ENCODE results near the gene LILRB4.

LILRB4 gene

DNA sequence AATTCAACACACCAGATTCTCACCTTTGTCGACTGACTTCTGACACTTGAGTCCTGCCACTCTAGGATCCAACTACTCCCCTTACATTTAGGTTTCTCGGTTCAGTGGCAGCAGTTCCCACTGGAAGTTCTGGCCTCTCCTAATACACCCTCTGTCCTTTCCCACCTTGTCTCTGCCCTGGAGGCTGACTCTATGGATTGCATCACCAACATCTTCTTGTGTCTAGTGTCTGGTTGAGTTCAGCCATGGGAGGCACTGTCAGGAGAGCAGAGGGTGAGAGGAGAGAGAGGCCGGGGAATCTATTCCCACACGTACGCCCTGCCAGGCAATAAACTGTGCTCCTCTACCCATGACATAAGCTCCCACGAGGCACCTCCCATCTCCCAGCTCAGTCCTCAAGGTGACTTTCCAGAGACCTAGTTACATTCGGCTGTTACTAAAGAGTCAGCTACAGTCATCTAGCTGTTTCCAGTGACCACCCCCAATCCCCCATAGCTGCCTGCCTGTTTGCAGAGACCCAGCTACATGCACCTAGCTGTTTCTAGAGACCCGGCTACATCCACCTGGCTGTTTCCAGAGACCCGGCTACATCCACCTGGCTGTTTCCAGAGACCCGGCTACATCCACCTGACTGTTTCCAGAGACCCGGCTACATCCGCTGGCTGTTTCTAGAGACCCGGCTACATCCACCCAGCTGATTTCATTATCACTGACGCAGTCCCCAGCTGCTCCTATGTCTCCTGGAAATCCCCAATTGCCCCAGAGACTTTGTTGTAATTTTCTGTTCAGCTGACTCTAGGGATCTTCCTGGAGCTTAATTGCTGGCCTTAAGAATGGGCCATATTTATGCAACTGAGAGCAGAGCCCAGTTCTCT lies 8.1 kb upstream of the LILRB4 start:
- no peak for TF ChIP-seq ZNF549 (tag by site-specific recombination; IDR thresholded peaks at IDR 0.05)
- TF ChIP-seq ZNF433 (tag by site-specific recombination; IDR thresholded peaks at IDR 0.05; ENCODE audit: low read depth), result no peak
- TF ChIP-seq ZNF112 (tag by site-specific recombination; IDR thresholded peaks at IDR 0.05), result no peak
- TF ChIP-seq, protein P1, sequence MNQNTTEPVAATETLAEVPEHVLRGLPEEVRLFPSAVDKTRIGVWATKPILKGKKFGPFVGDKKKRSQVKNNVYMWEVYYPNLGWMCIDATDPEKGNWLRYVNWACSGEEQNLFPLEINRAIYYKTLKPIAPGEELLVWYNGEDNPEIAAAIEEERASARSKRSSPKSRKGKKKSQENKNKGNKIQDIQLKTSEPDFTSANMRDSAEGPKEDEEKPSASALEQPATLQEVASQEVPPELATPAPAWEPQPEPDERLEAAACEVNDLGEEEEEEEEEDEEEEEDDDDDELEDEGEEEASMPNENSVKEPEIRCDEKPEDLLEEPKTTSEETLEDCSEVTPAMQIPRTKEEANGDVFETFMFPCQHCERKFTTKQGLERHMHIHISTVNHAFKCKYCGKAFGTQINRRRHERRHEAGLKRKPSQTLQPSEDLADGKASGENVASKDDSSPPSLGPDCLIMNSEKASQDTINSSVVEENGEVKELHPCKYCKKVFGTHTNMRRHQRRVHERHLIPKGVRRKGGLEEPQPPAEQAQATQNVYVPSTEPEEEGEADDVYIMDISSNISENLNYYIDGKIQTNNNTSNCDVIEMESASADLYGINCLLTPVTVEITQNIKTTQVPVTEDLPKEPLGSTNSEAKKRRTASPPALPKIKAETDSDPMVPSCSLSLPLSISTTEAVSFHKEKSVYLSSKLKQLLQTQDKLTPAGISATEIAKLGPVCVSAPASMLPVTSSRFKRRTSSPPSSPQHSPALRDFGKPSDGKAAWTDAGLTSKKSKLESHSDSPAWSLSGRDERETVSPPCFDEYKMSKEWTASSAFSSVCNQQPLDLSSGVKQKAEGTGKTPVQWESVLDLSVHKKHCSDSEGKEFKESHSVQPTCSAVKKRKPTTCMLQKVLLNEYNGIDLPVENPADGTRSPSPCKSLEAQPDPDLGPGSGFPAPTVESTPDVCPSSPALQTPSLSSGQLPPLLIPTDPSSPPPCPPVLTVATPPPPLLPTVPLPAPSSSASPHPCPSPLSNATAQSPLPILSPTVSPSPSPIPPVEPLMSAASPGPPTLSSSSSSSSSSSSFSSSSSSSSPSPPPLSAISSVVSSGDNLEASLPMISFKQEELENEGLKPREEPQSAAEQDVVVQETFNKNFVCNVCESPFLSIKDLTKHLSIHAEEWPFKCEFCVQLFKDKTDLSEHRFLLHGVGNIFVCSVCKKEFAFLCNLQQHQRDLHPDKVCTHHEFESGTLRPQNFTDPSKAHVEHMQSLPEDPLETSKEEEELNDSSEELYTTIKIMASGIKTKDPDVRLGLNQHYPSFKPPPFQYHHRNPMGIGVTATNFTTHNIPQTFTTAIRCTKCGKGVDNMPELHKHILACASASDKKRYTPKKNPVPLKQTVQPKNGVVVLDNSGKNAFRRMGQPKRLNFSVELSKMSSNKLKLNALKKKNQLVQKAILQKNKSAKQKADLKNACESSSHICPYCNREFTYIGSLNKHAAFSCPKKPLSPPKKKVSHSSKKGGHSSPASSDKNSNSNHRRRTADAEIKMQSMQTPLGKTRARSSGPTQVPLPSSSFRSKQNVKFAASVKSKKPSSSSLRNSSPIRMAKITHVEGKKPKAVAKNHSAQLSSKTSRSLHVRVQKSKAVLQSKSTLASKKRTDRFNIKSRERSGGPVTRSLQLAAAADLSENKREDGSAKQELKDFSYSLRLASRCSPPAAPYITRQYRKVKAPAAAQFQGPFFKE (tag by site-specific recombination; IDR thresholded peaks at IDR 0.05; ENCODE audit: borderline replicate concordance), result no peak
- TF ChIP-seq, protein P2, sequence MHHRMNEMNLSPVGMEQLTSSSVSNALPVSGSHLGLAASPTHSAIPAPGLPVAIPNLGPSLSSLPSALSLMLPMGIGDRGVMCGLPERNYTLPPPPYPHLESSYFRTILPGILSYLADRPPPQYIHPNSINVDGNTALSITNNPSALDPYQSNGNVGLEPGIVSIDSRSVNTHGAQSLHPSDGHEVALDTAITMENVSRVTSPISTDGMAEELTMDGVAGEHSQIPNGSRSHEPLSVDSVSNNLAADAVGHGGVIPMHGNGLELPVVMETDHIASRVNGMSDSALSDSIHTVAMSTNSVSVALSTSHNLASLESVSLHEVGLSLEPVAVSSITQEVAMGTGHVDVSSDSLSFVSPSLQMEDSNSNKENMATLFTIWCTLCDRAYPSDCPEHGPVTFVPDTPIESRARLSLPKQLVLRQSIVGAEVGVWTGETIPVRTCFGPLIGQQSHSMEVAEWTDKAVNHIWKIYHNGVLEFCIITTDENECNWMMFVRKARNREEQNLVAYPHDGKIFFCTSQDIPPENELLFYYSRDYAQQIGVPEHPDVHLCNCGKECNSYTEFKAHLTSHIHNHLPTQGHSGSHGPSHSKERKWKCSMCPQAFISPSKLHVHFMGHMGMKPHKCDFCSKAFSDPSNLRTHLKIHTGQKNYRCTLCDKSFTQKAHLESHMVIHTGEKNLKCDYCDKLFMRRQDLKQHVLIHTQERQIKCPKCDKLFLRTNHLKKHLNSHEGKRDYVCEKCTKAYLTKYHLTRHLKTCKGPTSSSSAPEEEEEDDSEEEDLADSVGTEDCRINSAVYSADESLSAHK (tag by site-specific recombination; IDR thresholded peaks at IDR 0.05), result peak; percentile 97
- ChIA-PET POLR2A (interaction anchor here (0.6 kb wide), 1 partner anchor 19 kb away, joined by 3 read pairs; no protein-coding TSS in a partner anchor), CTCF (interaction anchor here (0.6 to 4.0 kb wide), 10 partner anchors 16 to 778 kb away, joined by 3 to 28 read pairs (median 6); no protein-coding TSS in a partner anchor)
- Histone ChIP-seq H3K4me1 (ENCODE audit: control insufficient read depth, insufficient read depth, low read length) (no peaks in the 10 kb centered on the region), H3K4me3 (ENCODE audit: low read depth, low read length) (no peak overlapping the region), H3K36me3 (ENCODE audit: control insufficient read depth in 2 of 2, insufficient read depth in 1 of 2, low read length in 2 of 2) (no peaks in the 10 kb centered on the region; a peak in 1 of 3 replicates), H3K27ac (ENCODE audit: extremely low read depth, low read depth, low read length) (no peak overlapping the region), H3K9me3 (ENCODE audit: control insufficient read depth, insufficient read depth, low read depth, low read length) (no peaks in the 10 kb centered on the region)

DNA sequence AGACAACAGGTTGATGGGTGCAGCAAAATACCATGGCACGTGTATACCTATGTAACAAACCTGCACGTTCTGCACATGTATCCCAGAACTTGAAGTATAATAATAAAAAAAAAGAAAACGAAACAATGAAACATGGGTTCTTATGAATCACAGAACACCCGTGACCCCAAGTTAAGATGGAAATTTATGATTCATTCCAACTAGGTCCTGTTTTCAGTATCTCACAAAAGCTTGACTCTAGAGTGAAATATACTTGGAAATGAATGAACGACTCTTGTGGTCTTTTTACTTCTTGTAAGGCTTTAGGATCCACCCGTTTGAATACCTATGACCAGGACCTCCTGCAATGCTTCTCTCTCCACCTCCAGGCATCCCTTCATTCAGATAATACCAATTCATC lies 3.5 kb upstream of the LILRB4 start:
- CTCF ChIA-PET, result interaction anchor here (0.7 to 4.7 kb wide), 2 partner anchors 15 to 291 kb away, joined by 3 to 18 read pairs; no protein-coding TSS in a partner anchor
- no peaks in the 10 kb centered on the region for H3K9me3 ChIP-seq (ENCODE audit: control insufficient read depth, insufficient read depth, low read depth, low read length)
- H3K36me3 ChIP-seq (ENCODE audit: control insufficient read depth in 2 of 2, insufficient read depth in 1 of 2, low read length in 2 of 2), result no peaks in the 10 kb centered on the region; a peak in 1 of 3 replicates
- no peaks in the 10 kb centered on the region for H3K4me1 ChIP-seq (ENCODE audit: control insufficient read depth, insufficient read depth, low read length)
- no peak overlapping the region for H3K4me3 ChIP-seq (ENCODE audit: low read depth, low read length)
- no peak overlapping the region for H3K27ac ChIP-seq (ENCODE audit: extremely low read depth, low read depth, low read length)
- POLR2A ChIA-PET, result no interaction called here
- no peak for TF ChIP-seq ZNF302 (tag by site-specific recombination; IDR thresholded peaks at IDR 0.05; ENCODE audit: low read depth)
- TF ChIP-seq YY2 (tag by site-specific recombination; IDR thresholded peaks at IDR 0.05), result no peak
- TF ChIP-seq ZNF292 (tag by site-specific recombination; IDR thresholded peaks at IDR 0.05; ENCODE audit: borderline replicate concordance, low read depth), result no peak
- TF ChIP-seq ZNF24 (tag by site-specific recombination; IDR thresholded peaks at IDR 0.05), result no peak
- TF ChIP-seq, protein P3, sequence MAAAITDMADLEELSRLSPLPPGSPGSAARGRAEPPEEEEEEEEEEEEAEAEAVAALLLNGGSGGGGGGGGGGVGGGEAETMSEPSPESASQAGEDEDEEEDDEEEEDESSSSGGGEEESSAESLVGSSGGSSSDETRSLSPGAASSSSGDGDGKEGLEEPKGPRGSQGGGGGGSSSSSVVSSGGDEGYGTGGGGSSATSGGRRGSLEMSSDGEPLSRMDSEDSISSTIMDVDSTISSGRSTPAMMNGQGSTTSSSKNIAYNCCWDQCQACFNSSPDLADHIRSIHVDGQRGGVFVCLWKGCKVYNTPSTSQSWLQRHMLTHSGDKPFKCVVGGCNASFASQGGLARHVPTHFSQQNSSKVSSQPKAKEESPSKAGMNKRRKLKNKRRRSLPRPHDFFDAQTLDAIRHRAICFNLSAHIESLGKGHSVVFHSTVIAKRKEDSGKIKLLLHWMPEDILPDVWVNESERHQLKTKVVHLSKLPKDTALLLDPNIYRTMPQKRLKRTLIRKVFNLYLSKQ (tag by site-specific recombination; IDR thresholded peaks at IDR 0.05; ENCODE audit: borderline replicate concordance), result no peak
- TF ChIP-seq, protein P4, sequence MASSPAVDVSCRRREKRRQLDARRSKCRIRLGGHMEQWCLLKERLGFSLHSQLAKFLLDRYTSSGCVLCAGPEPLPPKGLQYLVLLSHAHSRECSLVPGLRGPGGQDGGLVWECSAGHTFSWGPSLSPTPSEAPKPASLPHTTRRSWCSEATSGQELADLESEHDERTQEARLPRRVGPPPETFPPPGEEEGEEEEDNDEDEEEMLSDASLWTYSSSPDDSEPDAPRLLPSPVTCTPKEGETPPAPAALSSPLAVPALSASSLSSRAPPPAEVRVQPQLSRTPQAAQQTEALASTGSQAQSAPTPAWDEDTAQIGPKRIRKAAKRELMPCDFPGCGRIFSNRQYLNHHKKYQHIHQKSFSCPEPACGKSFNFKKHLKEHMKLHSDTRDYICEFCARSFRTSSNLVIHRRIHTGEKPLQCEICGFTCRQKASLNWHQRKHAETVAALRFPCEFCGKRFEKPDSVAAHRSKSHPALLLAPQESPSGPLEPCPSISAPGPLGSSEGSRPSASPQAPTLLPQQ (tag by site-specific recombination; IDR thresholded peaks at IDR 0.05), result no peak
- TF ChIP-seq HOXC10 (CRISPR knock-in tag; IDR thresholded peaks at IDR 0.05), result no peak
- TF ChIP-seq ZNF140 (tag by site-specific recombination; IDR thresholded peaks at IDR 0.05), result no peak
- TF ChIP-seq ZNF677 (tag by site-specific recombination; IDR thresholded peaks at IDR 0.05), result no peak
- no peak for TF ChIP-seq KLF16 (tag by site-specific recombination; IDR thresholded peaks at IDR 0.05)
- TF ChIP-seq ZNF600 (tag by site-specific recombination; IDR thresholded peaks at IDR 0.05), result no peak
- no peak for TF ChIP-seq ZNF157 (tag by site-specific recombination; IDR thresholded peaks at IDR 0.05)
- TF ChIP-seq ZNF221 (tag by site-specific recombination; IDR thresholded peaks at IDR 0.05; ENCODE audit: borderline replicate concordance), result no peak
- TF ChIP-seq ZNF660 (tag by site-specific recombination; IDR thresholded peaks at IDR 0.05), result no peak
- TF ChIP-seq ZNF311 (tag by site-specific recombination; IDR thresholded peaks at IDR 0.05; ENCODE audit: borderline replicate concordance), result no peak
- TF ChIP-seq ZNF670 (tag by site-specific recombination; IDR thresholded peaks at IDR 0.05; ENCODE audit: low read depth), result no peak
- TF ChIP-seq GLI4 (tag by site-specific recombination; IDR thresholded peaks at IDR 0.05), result no peak

Measured in HEK293 (cell line).